Smooth muscle cell (in vitro differentiated cells): ENCODE data around the gene NOXRED1. TPM values are rescaled to one million over a fixed set of nuclear protein-coding genes. Genes with fewer than 3 reads are reported as not detected.

ENCODE experiments used
- DNase-seq: peaks from one replicate; lab custom pipeline; 2025; ENCODE audit not compliant: unreplicated experiment; lab: John Stamatoyannopoulos, UW
- H2AFZ ChIP-seq: fragments of 200-600 bp; sonication (generic); 2 replicates; pipeline ENCODE4 v1.6.0; 2016; ENCODE audit warnings: antibody characterized with exemption, low read depth, mild to moderate bottlenecking
- H3F3A ChIP-seq: fragments of 200-600 bp; sonication (generic); 2 replicates; pipeline ENCODE4 v1.6.0; 2017; ENCODE audit warnings: antibody characterized with exemption, low read depth
- H3K27ac ChIP-seq: fragments of 200-600 bp; sonication (generic); 2 replicates; pipeline ENCODE4 v1.5.1; 2016; ENCODE audit warnings: low read depth, mild to moderate bottlenecking
- H3K27me3 ChIP-seq: fragments of 200-600 bp; sonication (generic); 2 replicates; pipeline ENCODE4 v1.6.1; 2016; ENCODE audit warnings: low read depth, mild to moderate bottlenecking
- H3K36me3 ChIP-seq: fragments of 200-600 bp; sonication (generic); 2 replicates; pipeline ENCODE4 v1.5.1; 2016; ENCODE audit warnings: low read depth
- H3K4me1 ChIP-seq: fragments of 200-600 bp; sonication (generic); 2 replicates; pipeline ENCODE4 v1.5.1; 2016; ENCODE audit warnings: low read depth
- H3K4me2 ChIP-seq: fragments of 200-600 bp; sonication (generic); 2 replicates; pipeline ENCODE4 v1.6.0; 2016; ENCODE audit warnings: mild to moderate bottlenecking
- H3K4me3 ChIP-seq: fragments of 200-600 bp; sonication (generic); 2 replicates; pipeline ENCODE4 v1.5.1; 2016; ENCODE audit warnings: mild to moderate bottlenecking
- H3K79me2 ChIP-seq: fragments of 200-600 bp; sonication (generic); 2 replicates; pipeline ENCODE4 v1.6.0; 2016; ENCODE audit warnings: low read depth, mild to moderate bottlenecking
- H3K9ac ChIP-seq: fragments of 200-600 bp; sonication (generic); 2 replicates; pipeline ENCODE4 v1.6.0; 2016; ENCODE audit warnings: low read depth
- H3K9me3 ChIP-seq: fragments of 200-600 bp; sonication (generic); replicated peaks from 2 replicates; pipeline ENCODE4 v1.5.1; 2016; ENCODE audit warnings: low read depth
- H4K20me1 ChIP-seq: fragments of 200-600 bp; sonication (generic); 2 replicates; pipeline ENCODE4 v1.6.0; 2016; ENCODE audit warnings: low read depth
- WGBS: methylation state at CpG from one replicate; pipeline ENCODE4 v1.1.7; 2016; ENCODE audit warnings: low lambda C conversion rate; 5-methylcytosine and 5-hydroxymethylcytosine counted together
- polyA plus RNA-seq: library from polyadenylated mRNA; unstranded; fragments of >200 nt; fragmentation: Nextera tagmentation; extraction: Ambion mirVana; gene quantifications from 2 replicates; pipeline ENCODE4 v1.2.1, GENCODE V29; 2016
- total RNA-seq: library from RNA; depleted of rRNA; stranded (reverse); fragments of >200 nt; gene quantifications from 2 replicates; pipeline ENCODE4 v1.2.3, GENCODE V29; 2014
- TF ChIP-seq, protein P1 (sequence below): fragments of 200-600 bp; sonication (generic); IDR thresholded peaks from 2 replicates; pipeline ENCODE4 v1.5.1; 2017; ENCODE audit warnings: borderline replicate concordance, mild to moderate bottlenecking, antibody characterized with exemption; ENCODE audit not compliant: insufficient read depth, poor library complexity, severe bottlenecking

The NOXRED1 gene
- total and polyA plus RNA-seq, 2 experiments from 2014 or later: 0.14 to 0.49 TPM

DNA sequence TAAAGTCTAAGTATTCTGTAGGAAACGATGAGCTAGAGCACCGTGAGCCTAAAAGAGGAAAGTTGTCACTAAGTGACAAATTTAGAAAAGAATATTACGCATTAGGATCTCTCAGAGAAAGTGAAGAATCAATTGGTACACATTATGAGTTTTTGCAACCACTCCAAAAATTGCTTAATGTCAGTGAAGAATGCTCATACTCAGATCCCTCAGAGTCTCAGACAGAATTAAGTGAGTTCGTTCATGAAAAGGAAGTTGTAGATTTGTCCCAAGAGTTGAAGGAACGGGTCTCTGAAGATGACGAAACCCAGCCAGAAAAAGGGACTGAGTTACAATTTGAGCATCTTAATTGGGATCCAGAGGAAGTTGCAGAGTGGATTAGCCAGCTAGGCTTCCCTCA lies 44.6 kb downstream of the NOXRED1 start:
- H3K36me3 ChIP-seq: no peaks in the 10 kb centered on the region
- no peak overlapping the region for H3K27ac ChIP-seq
- no peak overlapping the region for H2AFZ ChIP-seq
- peaks cover 13% of the 10 kb centered on the region for H3K4me1 ChIP-seq
- TF ChIP-seq, protein P1, sequence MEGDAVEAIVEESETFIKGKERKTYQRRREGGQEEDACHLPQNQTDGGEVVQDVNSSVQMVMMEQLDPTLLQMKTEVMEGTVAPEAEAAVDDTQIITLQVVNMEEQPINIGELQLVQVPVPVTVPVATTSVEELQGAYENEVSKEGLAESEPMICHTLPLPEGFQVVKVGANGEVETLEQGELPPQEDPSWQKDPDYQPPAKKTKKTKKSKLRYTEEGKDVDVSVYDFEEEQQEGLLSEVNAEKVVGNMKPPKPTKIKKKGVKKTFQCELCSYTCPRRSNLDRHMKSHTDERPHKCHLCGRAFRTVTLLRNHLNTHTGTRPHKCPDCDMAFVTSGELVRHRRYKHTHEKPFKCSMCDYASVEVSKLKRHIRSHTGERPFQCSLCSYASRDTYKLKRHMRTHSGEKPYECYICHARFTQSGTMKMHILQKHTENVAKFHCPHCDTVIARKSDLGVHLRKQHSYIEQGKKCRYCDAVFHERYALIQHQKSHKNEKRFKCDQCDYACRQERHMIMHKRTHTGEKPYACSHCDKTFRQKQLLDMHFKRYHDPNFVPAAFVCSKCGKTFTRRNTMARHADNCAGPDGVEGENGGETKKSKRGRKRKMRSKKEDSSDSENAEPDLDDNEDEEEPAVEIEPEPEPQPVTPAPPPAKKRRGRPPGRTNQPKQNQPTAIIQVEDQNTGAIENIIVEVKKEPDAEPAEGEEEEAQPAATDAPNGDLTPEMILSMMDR: no peak
- peaks cover 22% of the 10 kb centered on the region for H3K79me2 ChIP-seq
- H3K4me2 ChIP-seq: no peak overlapping the region
- H4K20me1 ChIP-seq: no peaks in the 10 kb centered on the region
- no peaks in the 10 kb centered on the region for H3K9me3 ChIP-seq
- WGBS: 94% methylated on average over 6 of the region's 6 CpGs
- no peak for DNase-seq
- no peaks in the 10 kb centered on the region for H3F3A ChIP-seq
- H3K4me3 ChIP-seq: no peak overlapping the region
- no peaks in the 10 kb centered on the region for H3K27me3 ChIP-seq
- no peak overlapping the region for H3K9ac ChIP-seq

DNA sequence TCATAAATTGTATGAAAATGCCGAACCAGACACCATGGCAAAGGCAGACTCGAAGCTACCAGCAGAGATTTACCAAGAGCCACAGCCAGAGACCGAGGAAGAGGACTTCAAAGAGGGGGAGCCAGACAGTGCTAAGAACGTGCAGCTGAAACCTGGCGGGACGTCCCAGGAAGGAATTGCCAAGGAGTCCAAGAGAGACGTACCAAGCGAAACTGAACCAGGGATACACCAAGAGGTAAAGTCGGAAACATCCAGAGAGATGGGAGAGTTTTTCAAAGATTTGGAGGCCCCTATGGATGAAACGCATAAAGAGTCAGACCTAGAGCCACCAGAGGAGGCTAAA lies 45.9 kb downstream of the NOXRED1 start:
- Histone ChIP-seq H3K9me3 (no peaks in the 10 kb centered on the region), H3K4me3 (peak overlapping the region; percentile 98), H3K4me2 (peak overlapping the region; percentile 88), H2AFZ (peak overlapping the region; percentile 95), H3K79me2 (peaks cover 28% of the 10 kb centered on the region), H3K36me3 (no peaks in the 10 kb centered on the region), H3K4me1 (peaks cover 22% of the 10 kb centered on the region), H3F3A (peaks cover 6% of the 10 kb centered on the region), H3K9ac (peak overlapping the region; percentile 94), H3K27ac (peak overlapping the region; percentile 96), H3K27me3 (no peaks in the 10 kb centered on the region), H4K20me1 (peaks cover 1% of the 10 kb centered on the region)
- TF ChIP-seq, protein P1: no peak
- DNase-seq: no peak
- WGBS: 20% methylated on average over 10 of the region's 10 CpGs

DNA sequence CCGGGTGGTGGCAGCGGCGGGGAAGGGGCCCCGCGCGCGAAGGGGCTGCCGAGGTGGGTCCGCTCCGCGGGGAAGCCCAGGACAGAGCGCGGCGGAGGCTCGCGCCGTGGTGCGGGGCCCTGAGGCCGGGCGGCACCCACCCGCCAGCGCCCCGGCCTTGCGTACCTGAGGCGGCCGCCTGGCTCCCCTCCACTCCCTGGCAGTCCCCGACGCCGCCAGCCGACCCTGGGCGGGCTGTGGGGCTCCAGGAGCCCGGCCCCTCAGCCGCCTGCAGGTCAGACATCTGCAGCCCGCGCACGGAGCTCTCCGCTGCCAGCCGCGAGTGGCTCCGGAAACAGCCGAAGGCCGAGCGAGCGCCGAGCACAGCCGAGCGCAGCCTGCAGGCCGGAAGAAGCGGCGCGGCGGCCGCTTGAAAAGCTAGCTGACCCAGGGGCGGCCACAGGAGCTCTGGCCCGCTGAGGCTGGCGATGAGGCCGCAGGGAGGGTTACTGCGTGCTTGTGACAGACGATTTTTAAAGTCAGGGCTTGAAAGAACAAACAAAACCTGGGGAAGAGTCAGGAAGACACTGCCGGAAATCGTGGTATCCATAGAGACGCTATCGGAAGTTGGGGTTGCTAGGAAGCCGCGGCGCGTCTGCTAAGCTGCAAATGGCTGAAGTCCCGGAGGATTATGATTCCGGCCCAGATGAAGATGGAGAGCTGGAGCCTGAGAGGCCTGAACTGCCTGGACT lies 46.4 kb downstream of the NOXRED1 start, which contains the start of the genes SAMD15 and TMED8:
TSS of gene SAMD15 (plus strand) at position 609 of the 731 bp plus-strand sequence. CDS start at position 649, 40 bp downstream.
TSS of gene TMED8 (minus strand) at position 324 of the 731 bp plus-strand sequence. CDS start at position 283, 41 bp downstream.
- peak within 1 kb of the TSS; percentile 95 for H2AFZ ChIP-seq
- H3K79me2 ChIP-seq: peaks cover 31% of the 10 kb centered on the region
- H3K36me3 ChIP-seq: no peaks in the 10 kb centered on the region
- peak within 1 kb of the TSS; percentile 98 for H3K4me3 ChIP-seq
- peaks cover 10% of the 10 kb centered on the region for H3F3A ChIP-seq
- peak within 1 kb of the TSS; percentile 88 for H3K4me2 ChIP-seq
- peaks cover 6% of the 10 kb centered on the region for H4K20me1 ChIP-seq
- peaks cover 27% of the 10 kb centered on the region for H3K4me1 ChIP-seq
- WGBS: under 1% methylated on average over 69 of the region's 69 CpGs
- H3K9me3 ChIP-seq: no peaks in the 10 kb centered on the region
- H3K27ac ChIP-seq: peak within 1 kb of the TSS; percentile 96
- DNase-seq: peak; percentile 65
- no peaks in the 10 kb centered on the region for H3K27me3 ChIP-seq
- TF ChIP-seq, protein P1: no peak
- peak within 1 kb of the TSS; percentile 94 for H3K9ac ChIP-seq
